Activated CD8-positive, alpha-beta T cell treated with anti-CD3 and anti-CD28 coated beads for 36 hours (primary cell): ENCODE results near the gene SND1. TPM values are rescaled to one million over a fixed set of nuclear protein-coding genes. Genes with fewer than 3 reads are reported as not detected.

Source experiments
- ATAC-seq: fragments of 200-7000 bp; cut with Tn5 transposase; one replicate; pipeline ENCODE4 v1.10.0; 2021; ENCODE audit warnings: mild to moderate bottlenecking, moderate library complexity
- CTCF ChIA-PET: fragments of 350-600 bp; sonication (Branson Sonifier 250); formaldehyde crosslinking; loops from one replicate; lab custom pipeline; 2021; ENCODE audit warnings: antibody characterized with exemption; lab: Charles Lee
- POLR2A ChIA-PET: fragments of 350-600 bp; sonication (Branson Sonifier 250); formaldehyde crosslinking; loops from one replicate; lab custom pipeline; 2021; ENCODE audit warnings: antibody characterized with exemption; lab: Charles Lee
- DNase-seq: peaks from one replicate; pipeline ENCODE4 v3.0.0-alpha.2; 2020
- H3K27ac Mint-ChIP-seq: one replicate; pipeline ENCODE4 v1.8.0; 2021; ENCODE audit warnings: mild to moderate bottlenecking, mixed read lengths
- H3K27me3 Mint-ChIP-seq: one replicate; pipeline ENCODE4 v1.8.0; 2021; ENCODE audit warnings: mixed read lengths
- H3K36me3 Mint-ChIP-seq: one replicate; pipeline ENCODE4 v1.8.0; 2021; ENCODE audit warnings: low read depth, mixed read lengths
- H3K4me1 Mint-ChIP-seq: one replicate; pipeline ENCODE4 v1.8.0; 2021; ENCODE audit warnings: low read depth, mixed read lengths
- H3K4me3 Mint-ChIP-seq: one replicate; pipeline ENCODE4 v1.8.0; 2021; ENCODE audit warnings: mild to moderate bottlenecking, moderate library complexity, mixed read lengths
- H3K9me3 Mint-ChIP-seq: one replicate; pipeline ENCODE4 v1.8.0; 2021; ENCODE audit warnings: mixed read lengths
- intact Hi-C: fragments of 100-400 bp; cut with micrococcal nuclease; formaldehyde crosslinking; loops from one replicate; pipeline ENCODE4 v1.10.0; 2022
- total RNA-seq, 2 experiments: library from RNA; stranded (reverse); gene quantifications; one replicate each; pipeline ENCODE4 v1.2.3, GENCODE V29; 2021
- TF ChIP-seq, protein P1 (sequence below): fragments of 200-600 bp; IDR thresholded peaks from one replicate; pipeline ENCODE4 v1.8.0; 2022; ENCODE audit warnings: antibody characterized with exemption, mild to moderate bottlenecking

Gene SND1
- total RNA-seq, 2 experiments from 2014 or later: 206 to 208 TPM

DNA sequence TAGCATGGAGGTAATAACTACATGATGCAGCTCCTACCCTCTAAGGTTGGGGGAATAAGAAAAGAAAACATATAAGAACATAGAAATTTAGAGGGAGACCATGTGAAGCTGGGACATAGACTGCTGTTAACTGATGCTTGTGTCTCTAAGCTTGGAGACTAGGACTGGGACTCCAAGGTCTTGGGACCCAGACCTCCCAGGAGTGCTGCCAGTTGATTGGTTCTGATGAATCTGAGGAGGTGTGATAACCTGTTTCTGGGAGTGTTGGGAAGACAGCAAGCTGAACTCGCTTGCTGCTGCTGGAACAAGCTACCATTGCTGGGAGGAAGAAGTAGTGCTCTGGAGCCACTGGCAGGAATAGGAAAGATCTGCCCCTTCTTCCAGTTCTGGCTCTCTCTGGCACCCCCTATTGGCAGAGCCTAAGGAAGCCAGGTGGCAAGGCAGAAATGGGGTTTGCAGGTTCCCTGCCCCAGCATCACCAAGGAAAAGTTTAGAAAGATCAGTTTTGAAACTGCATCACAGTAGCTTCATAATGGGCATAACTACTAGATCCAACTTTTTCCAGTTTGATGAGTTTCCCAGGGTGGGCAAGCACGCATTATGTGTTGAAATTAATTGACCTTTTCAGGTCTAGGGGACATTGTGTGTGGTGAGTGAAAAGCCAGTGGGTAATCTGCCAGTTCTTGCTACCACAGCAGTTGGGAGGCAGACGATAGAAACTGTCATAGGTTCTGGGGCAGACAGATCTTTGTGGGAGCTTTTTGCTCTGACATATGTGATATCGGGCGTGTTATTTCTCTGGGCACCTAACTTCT is 140.7 kb downstream of the SND1 start:
- Mint-ChIP-seq H3K4me1 (peaks cover 24% of the 10 kb centered on the region), H3K27ac (no peak overlapping the region), H3K27me3 (no peaks in the 10 kb centered on the region), H3K9me3 (no peaks in the 10 kb centered on the region), H3K36me3 (peaks cover 14% of the 10 kb centered on the region), H3K4me3 (no peak overlapping the region)
- POLR2A ChIA-PET: no interaction called here
- TF ChIP-seq, protein P1, sequence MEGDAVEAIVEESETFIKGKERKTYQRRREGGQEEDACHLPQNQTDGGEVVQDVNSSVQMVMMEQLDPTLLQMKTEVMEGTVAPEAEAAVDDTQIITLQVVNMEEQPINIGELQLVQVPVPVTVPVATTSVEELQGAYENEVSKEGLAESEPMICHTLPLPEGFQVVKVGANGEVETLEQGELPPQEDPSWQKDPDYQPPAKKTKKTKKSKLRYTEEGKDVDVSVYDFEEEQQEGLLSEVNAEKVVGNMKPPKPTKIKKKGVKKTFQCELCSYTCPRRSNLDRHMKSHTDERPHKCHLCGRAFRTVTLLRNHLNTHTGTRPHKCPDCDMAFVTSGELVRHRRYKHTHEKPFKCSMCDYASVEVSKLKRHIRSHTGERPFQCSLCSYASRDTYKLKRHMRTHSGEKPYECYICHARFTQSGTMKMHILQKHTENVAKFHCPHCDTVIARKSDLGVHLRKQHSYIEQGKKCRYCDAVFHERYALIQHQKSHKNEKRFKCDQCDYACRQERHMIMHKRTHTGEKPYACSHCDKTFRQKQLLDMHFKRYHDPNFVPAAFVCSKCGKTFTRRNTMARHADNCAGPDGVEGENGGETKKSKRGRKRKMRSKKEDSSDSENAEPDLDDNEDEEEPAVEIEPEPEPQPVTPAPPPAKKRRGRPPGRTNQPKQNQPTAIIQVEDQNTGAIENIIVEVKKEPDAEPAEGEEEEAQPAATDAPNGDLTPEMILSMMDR: peak; percentile 50
- intact Hi-C loops: no loop called here
- peak; percentile 42 for DNase-seq
- no peak for ATAC-seq
- CTCF ChIA-PET: interaction anchor here (0.6 to 2.7 kb wide), 17 partner anchors 9 to 345 kb away, joined by 3 to 22 read pairs (median 3); no protein-coding TSS in a partner anchor

DNA sequence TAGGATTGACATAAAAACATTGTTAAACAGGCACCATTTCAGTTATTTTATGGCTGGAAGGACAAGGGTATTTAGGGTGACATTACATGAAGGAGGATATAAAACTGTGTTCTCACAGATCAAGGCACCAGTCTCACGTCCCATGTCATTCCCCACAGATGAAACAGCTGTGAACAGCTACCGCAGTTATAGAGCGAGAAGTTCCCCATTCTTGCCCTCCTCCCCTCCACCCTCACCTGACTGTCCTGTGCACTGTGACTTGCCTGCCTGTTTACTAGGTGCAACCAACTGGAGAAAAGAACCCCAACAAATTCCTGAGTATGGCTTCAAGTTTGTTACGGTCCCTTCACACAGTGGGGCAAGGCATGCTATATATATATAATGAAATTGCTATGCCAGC is 141.6 kb downstream of the SND1 start:
- ATAC-seq (no peak), DNase-seq (no peak)
- peaks cover 14% of the 10 kb centered on the region for H3K36me3 Mint-ChIP-seq
- intact Hi-C loops: no loop called here
- no peaks in the 10 kb centered on the region for H3K9me3 Mint-ChIP-seq
- H3K27me3 Mint-ChIP-seq: no peaks in the 10 kb centered on the region
- H3K27ac Mint-ChIP-seq: no peak overlapping the region
- TF ChIP-seq, protein P1: no peak
- CTCF ChIA-PET: interaction anchor here (0.9 to 2.7 kb wide), 10 partner anchors 10 to 156 kb away, joined by 3 to 22 read pairs (median 7); no protein-coding TSS in a partner anchor
- POLR2A ChIA-PET: no interaction called here
- H3K4me3 Mint-ChIP-seq: no peak overlapping the region
- peaks cover 31% of the 10 kb centered on the region for H3K4me1 Mint-ChIP-seq

DNA sequence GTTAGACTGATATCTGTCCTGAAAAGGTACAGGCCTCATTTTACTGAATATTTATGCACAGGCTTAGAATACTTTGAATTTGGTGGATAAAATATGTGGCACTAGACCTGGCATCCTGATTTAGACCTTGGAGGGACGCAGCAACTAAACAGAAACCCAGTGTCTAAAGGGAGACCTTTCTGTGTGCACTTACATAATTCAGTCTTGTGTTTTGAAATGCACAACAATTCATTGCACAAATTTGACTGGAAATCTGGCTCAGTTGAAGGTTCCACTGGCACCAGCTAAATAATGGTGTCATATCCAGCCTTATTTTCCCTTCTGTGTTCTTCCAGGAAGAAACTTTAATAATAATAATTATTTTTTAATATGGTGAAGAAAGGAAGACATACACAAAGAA is 142.1 kb downstream of the SND1 start:
- no peak overlapping the region for H3K27ac Mint-ChIP-seq
- no peaks in the 10 kb centered on the region for H3K27me3 Mint-ChIP-seq
- DNase-seq (no peak), ATAC-seq (no peak)
- H3K4me3 Mint-ChIP-seq: no peak overlapping the region
- intact Hi-C loops: no loop called here
- H3K4me1 Mint-ChIP-seq: peaks cover 32% of the 10 kb centered on the region
- CTCF ChIA-PET: interaction anchor here (1.7 to 2.6 kb wide), 2 partner anchors 33 to 84 kb away, joined by 5 to 9 read pairs; no protein-coding TSS in a partner anchor
- TF ChIP-seq, protein P1: no peak
- H3K9me3 Mint-ChIP-seq: no peaks in the 10 kb centered on the region
- POLR2A ChIA-PET: no interaction called here
- peaks cover 14% of the 10 kb centered on the region for H3K36me3 Mint-ChIP-seq

DNA sequence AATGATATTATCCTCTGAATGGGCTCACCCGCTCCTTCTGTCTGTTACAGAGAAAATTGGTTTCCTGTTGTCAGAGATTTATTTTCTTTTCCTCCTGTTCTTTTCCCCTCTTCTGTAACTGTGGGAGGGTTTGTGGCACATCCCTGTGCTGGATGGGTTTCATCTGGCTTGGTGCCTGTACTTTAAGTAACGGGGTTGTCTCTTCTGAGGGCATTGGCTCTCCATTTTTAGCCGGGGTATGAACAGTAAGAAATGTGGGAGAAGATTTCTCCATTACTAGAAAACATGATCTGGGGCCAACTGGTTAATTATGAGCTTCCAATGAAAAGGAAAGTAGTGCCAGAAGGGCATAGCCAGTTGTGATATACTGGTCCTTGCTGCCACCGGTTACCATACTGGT is 142.6 kb downstream of the SND1 start:
- ChIA-PET CTCF (interaction anchor here (0.6 to 1.7 kb wide), 3 partner anchors 84 to 126 kb away, joined by 3 to 5 read pairs (median 3); no protein-coding TSS in a partner anchor), POLR2A (no interaction called here)
- H3K27ac Mint-ChIP-seq: no peak overlapping the region
- intact Hi-C loops: no loop called here
- DNase-seq (no peak), ATAC-seq (no peak)
- H3K27me3 Mint-ChIP-seq: no peaks in the 10 kb centered on the region
- no peaks in the 10 kb centered on the region for H3K9me3 Mint-ChIP-seq
- H3K4me3 Mint-ChIP-seq: no peak overlapping the region
- peaks cover 14% of the 10 kb centered on the region for H3K36me3 Mint-ChIP-seq
- peaks cover 36% of the 10 kb centered on the region for H3K4me1 Mint-ChIP-seq
- TF ChIP-seq, protein P1: no peak

DNA sequence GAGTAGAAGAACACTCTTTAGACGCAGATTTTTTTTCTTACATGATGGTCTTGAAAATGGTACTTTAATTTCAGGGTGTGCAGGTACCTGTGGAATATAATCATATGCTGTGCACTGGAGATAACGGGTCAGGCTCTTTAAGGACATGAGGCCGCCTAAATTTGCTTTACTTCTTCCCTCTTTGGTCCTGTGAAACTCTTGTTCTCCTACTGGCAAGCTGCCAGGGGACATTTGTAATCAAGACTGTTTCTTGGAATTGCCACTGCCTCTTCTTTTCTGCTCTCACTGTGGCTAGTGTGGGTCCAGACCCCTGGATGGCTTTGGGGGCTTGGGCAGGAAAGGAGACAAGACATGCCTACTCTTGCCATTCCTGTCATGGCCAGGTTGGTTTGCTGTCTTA is 146.0 kb downstream of the SND1 start:
- Mint-ChIP-seq H3K36me3 (peaks cover 8% of the 10 kb centered on the region), H3K4me1 (peaks cover 38% of the 10 kb centered on the region), H3K27me3 (no peaks in the 10 kb centered on the region), H3K9me3 (no peaks in the 10 kb centered on the region), H3K4me3 (no peak overlapping the region), H3K27ac (no peak overlapping the region)
- no peak for ATAC-seq
- ChIA-PET POLR2A (no interaction called here), CTCF (interaction anchor here (0.8 to 1.2 kb wide), 2 partner anchors 15 to 27 kb away, joined by 3 read pairs; no protein-coding TSS in a partner anchor)
- no peak for DNase-seq
- TF ChIP-seq, protein P1: no peak
- intact Hi-C loops: no loop called here
